Pons (tissue), 1 donor: ENCODE data around the gene NR0B2.
"Not testable (repeated sequence)": the region's sequence is repeated elsewhere in the genome, so short reads cannot be mapped to it uniquely, and the experiment has no call there.

Source experiments
- DNase-seq: peaks from one replicate; pipeline ENCODE4 v3.0.0-alpha.2; 2016; ENCODE audit warnings: low spot score

The NR0B2 gene

DNA sequence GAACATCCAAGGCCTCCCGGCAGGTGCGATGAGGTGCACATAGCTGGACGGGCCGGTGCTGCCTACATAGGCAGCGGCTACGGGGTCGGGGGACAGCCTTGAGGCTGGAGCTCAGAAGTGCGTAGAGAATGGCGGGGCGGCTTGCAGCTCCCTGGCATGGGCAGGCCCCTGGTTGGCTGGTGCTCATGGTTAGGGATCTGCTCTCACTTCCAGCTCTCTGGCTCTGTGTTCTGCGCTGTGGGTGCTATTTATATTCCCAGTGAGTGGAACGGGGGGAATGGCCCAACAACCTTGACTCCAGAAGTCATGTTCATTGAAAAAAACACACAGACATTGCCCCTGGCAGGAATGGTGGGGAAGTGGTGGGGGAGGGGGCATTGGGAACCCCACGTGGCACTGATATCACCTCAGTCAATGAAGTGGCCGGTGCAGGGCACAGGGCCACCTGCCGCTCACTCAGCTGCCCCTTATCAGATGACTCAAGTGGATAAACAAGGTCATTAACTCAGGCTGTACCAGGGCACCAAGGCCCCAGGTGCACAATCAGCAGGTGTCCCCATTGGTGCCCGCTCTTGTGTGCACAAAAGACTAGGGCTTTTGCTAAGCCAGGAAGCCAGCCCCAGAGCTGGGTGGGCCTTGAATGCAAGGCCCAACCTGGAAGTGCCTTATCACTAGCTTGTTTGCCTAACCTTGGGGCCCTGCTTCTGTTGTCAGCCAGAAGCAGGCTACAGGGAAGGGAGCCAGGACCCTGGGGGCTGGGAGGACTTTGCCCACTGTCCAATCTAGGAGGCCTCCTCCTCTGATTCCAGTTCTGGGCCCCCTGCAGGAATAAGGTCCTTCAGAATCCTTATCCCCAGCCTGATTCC, at the start of gene NR0B2:
Gene NR0B2 (minus strand): TSS at position 222 of the 866 bp plus-strand sequence. CDS start 35 bp downstream, at position 187.
- DNase-seq, result no peak

DNA sequence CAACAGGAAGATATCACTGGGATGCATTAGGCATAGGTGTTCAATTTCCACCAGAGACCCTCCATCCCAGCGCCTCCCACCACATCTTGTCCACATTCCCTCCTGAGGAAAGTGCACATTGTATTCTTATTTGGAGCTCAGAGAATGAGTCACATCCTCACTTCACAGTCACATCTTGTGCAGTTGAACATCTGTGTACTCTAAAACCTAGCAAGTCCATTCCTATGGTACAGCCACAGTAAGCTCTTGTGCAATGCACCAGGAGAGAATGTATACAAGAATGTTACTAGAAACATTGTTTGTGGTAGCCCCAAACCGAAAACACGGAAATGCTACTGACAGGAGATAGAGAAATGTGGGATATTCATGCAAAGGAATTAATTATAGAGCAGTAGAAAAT, 48.1 kb upstream of the NR0B2 start:
- DNase-seq, result no peak

- DNase-seq, result no peak
Observed at GRCh38 chr1:26960625-26960966, 46.8 kb upstream of the NR0B2 start.

DNA sequence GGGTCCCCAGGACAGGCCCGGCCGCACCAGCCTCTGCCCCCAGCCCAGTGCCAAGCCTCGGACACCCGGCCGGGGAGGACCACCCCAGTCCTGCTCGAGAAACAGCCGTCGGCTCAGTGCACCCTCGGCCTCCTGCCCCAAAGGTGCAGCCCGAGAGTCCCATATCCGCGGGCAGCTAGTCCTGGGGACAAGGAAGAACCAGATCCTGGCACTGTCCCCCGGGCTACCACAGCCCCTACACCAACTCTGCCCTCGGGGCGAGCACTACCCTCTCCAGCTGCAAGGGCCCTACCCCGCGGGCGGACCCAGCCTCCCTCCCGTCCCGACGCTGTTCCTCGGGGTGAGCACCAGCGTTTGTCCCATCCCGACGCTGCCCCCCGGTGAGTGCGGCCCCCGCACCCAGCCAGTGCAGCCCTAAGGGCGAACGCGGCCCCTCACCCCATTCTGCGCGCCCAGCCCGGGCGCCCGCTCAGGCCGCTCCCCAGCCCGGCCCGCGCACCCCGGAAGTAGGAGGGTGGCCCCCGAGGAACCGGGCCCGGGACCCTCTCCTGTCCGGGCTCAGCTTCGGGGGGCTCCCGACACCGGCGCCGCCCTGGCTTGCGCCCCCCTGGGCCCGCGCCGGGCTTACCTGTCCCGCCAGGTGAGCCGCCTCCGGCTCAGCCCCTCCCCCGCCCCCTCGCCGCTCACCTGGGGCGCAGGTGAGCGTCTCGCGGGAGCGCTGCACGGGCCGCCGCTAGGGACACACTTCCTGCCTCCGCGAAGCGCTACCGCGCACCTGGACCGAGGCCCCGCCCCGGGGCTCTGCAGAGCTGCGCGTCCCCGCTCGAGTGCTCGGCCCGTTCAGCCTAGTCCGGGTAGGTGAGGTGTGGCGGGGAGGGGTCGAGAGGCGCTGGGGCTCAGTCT, 46.2 kb upstream of the NR0B2 start, which contains the start of gene KDF1:
Gene KDF1 (minus strand): TSS at position 747 of the 903 bp plus-strand sequence. CDS start 8,088 bp downstream, outside the sequence.
- no peak for DNase-seq

DNA sequence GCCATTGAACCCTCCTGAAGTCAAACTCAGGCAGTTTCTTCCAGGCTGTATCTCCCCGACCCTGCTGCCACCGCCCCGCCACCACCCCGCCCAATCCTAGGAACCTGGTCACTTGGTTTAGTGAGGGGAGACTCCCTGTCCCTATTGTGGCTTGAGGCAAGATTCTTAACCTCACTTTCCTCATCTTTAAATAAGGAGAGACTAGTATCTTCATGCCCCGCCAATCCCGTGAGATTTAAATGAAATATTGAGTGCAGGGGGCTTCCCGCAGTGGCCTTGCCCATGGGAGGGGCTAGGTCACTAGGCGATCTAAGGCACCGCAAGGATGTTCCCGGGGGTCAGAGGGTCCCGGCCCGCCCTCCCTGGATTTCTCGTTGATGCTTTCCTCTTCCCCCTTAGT, 45.5 kb upstream of the NR0B2 start:
- DNase-seq, result no peak

DNA sequence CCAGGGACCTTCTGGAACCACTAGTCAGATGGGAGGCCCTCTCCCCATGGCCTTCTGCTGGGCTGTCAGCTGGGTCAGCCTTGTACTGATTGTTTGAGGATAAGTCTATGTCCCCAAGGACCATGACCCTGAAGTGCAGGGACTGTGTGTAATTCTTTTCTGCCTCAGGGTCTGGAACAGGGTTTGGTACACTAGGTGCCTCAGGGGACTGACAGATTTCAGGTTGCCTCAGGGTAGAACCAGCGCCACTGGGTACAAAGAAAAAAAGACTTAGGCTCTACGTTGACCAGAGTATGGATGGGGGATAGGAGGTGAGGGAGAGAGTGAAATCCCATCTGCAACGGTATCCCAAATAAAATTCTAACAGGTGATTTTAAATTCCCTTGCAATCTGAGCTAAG, 43.5 kb upstream of the NR0B2 start:
- DNase-seq, result no peak

- DNase-seq, result no peak
Observed at GRCh38 chr1:26956321-26956720, 42.5 kb upstream of the NR0B2 start.

- no peak for DNase-seq
Observed at GRCh38 chr1:26953374-26953773, 39.6 kb upstream of the NR0B2 start.

DNA sequence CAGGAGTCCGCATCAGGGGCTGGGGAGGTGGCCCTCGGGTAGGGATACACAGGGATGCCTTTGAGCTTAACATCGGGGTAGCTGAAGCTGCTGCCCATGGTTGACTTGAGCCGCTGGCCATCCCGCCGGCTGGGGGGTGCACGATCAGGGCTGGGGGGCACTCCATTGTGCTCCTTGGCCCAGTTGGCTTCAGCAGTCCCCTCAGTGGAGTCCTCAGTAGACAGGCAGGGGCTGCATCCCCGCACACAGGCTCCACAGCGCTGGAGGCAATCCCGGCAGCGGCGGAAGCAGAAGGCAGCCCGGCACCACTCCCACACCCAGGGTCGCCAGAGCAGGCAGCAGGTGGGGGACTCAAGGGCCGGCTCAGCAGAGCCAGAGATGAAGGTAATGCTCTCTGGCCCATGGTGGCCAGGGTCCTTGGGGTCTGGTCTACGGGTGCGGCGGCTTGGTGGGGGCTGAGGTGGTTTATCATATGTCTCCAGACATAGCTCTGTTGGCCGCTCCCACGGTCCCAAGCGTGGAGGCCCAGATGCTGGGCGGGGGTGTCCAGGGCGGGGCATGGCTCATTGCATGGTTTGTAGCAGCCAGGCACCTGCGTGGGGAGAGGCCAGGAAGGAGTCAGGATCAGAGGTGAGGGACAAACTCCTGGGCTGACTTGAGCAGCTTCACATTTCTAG, 38.2 kb upstream of the NR0B2 start:
- no peak for DNase-seq

- DNase-seq, result no peak
Observed at GRCh38 chr1:26951216-26951615, 37.4 kb upstream of the NR0B2 start.

DNA sequence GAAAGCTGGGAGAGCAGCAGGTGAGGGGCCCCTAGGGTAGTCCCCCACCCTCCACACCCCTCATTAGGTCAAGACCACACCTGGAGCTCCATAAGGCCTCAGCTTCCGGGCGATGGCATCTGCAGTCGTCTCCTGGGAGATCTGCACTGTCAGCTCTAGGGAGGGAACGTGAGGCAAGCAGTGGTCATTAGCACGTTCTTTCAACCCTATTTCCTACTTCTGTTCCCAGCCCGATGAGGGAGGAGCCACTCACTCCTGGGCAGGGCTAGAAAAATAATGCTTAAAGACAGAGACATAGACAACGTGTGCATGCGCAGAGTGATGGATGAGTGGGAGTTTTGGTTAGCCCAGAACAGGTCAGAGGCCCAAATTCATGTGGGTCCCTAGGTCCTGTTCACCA, 36.8 kb upstream of the NR0B2 start:
- DNase-seq, result no peak

- no peak for DNase-seq
Observed at GRCh38 chr1:26949926-26950319, 36.1 kb upstream of the NR0B2 start.

DNA sequence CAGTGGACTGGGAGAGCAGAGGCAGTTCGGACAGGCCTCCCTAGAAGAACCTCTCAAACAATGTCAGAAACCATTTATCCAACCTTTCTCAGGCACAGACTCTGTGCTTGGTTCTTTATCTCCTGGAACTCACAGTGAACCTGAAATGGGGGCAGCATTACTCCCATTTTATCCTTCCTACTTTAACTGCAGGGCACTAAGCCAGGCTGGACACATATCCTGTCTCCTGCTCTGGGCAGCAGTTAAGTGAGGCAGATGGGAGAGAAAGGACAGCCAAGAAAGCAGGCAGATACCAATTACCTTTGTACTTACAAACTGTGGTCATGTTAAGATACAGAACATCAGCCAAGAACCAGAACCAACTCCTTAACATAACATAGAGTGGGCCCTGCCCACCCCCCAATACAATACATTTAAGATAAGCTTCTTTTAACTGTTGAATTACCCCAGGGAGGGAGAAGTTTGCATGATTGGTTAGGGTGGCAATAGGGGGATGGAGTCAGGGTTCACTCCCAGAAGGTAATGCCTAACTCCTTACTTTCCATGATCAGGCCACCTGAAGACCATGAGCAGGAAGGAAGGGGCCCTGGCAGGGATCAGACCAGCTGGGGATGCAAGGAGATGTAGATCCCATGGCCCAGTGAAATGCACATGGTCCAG, 35.6 kb upstream of the NR0B2 start:
- DNase-seq, result no peak

GRCh38 chr1:26948725-26949057, 34.9 kb upstream of the NR0B2 start:
- DNase-seq, result not testable (repeated sequence)

DNA sequence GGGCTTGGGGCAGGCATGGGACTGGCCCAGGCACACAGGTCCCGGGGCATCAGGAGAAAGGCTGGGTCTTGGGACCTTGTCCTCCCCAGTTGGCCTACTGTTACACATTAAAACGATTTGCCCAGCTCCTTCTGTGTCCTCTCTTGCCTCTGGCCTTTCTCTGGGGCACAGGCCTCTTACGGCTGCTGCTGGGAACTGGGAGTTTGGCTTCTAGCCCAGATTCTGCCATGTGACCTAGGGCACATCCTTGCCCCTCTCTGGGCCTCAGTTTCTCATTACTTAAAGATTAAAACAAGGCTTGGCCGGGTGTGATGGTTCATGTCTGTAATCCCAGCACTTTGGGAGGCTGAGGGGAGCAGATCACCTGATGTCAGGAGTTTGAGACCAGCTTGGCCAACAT, 32.5 kb upstream of the NR0B2 start:
- peak; percentile 8 for DNase-seq

- DNase-seq, result no peak
Observed at GRCh38 chr1:26945728-26946127, 32.0 kb upstream of the NR0B2 start.

- DNase-seq, result no peak
Observed at GRCh38 chr1:26945138-26945537, 31.4 kb upstream of the NR0B2 start.

DNA sequence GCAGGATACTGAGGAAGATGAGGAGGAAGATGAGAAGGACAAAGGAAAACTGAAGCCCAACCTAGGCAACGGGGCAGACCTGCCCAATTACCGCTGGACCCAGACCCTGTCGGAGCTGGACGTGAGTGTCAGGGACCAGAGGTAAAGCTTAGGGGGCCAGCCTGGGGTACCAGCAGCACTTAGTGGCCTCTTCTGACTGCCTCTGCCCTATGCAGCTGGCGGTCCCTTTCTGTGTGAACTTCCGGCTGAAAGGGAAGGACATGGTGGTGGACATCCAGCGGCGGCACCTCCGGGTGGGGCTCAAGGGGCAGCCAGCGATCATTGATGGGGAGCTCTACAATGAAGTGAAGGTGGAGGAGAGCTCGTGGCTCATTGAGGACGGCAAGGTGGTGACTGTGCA, 28.9 kb upstream of the NR0B2 start:
- DNase-seq, result no peak

- no peak for DNase-seq
Observed at GRCh38 chr1:26941311-26941710, 27.5 kb upstream of the NR0B2 start.

DNA sequence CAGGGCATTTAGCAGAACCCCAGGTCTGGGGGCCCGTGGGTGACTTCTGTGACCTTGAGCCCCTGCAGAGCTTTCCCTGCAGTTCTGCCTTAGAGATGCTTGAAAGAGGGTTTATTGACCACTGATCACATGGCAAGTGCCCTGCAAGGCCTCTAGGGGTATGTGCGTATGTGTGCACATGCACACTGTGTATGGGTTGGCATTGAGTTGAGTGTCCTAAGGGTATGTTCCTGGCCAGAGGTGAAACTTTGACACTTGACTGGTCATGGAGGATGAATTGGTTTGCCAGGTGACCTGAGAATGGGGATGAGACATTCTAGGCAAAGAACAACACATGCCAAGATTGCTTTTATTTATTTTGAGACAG, 24.9 kb upstream of the NR0B2 start:
- no peak for DNase-seq

DNA sequence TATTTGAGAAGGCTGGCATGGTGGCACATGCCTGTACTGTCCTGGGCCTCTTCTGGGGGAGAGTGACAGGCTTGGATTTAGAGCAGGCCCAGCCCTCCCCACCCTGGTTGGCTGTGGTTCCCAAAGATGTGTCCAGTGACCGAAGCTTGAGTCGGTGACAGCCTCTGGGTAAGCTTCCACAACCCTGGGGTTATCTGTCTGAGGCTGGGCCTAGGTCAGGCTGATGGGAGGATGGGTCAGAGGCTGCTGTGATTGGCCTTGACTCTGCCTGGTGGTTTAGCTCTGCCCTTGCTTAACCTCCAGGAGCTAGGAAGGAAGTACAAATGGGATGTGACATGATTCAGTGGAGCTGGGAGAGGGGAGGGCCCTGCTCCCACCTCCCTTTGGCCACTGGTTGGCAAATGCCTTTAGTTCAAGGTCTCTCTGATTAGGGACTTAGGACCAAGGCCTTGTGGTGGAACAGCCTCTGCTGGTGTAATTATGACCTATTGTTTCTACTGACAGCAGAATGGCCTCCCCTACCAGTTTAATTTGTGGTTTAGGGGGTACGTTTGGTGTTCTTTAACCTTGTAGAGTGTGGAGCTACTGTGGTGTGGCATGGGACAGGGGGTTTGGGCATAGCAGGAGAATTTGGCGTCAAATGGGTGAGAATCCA, 24.4 kb upstream of the NR0B2 start:
- DNase-seq, result no peak

GRCh38 chr1:26936823-26937222, 23.0 kb upstream of the NR0B2 start:
- DNase-seq, result no peak
